ENCODE measurements around the gene HNRNPDL.
A peak's percentile ranks its signal among the peaks of the same experiment; 100 is the strongest.

Gene HNRNPDL

GRCh38 chr4:82380344-82380743 is 49.9 kb downstream of the HNRNPDL start:
- H3K4me1 ChIP-seq (ENCODE audit: control insufficient read depth in 1 of 2, insufficient read depth in 1 of 2, low read depth in 1 of 2, low read length in 1 of 2) = peaks cover 7 to 9% of the 10 kb centered on the region in 2 experiments
- H3K9me3 ChIP-seq = no peaks in the 10 kb centered on the region
- H3K36me3 ChIP-seq = no peaks in the 10 kb centered on the region
- no peaks in the 10 kb centered on the region for H3K27me3 ChIP-seq
- H3K4me3 ChIP-seq (ENCODE audit: low read depth in 1 of 2, low read length in 1 of 2) = no peak overlapping the region
- no peak overlapping the region for H3K27ac ChIP-seq
- TF ChIP-seq CTCF (IDR thresholded peaks at IDR 0.05) = no peak

DNA sequence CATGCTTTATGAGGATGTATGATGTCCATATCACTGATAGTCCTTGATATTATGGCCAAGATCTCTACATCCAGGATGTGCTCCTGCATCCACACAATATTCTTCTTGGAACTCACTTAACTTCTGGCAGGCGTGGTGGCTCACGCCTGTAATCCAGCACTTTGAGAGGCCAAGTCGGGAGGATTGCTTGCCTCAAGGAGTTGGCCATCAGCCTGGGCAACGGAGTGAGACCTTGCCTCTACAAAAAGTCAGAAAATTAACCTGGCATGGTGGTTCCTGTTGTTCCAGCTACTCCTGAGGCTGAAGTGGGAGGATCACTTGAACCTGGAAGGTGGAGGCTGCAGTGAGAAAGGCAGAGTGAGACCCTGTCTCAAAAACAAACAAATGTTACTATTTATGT is 54.2 kb downstream of the HNRNPDL start:
- no peak for TF ChIP-seq CTCF (IDR thresholded peaks at IDR 0.05)
- H3K27me3 ChIP-seq = no peaks in the 10 kb centered on the region
- no peaks in the 10 kb centered on the region for H3K36me3 ChIP-seq
- H3K27ac ChIP-seq = no peak overlapping the region
- H3K4me1 ChIP-seq (ENCODE audit: control insufficient read depth in 1 of 2, insufficient read depth in 1 of 2, low read depth in 1 of 2, low read length in 1 of 2) = peaks cover 34 to 36% of the 10 kb centered on the region in 2 experiments
- no peaks in the 10 kb centered on the region for H3K9me3 ChIP-seq
- H3K4me3 ChIP-seq (ENCODE audit: low read depth in 1 of 2, low read length in 1 of 2) = no peak overlapping the region

DNA sequence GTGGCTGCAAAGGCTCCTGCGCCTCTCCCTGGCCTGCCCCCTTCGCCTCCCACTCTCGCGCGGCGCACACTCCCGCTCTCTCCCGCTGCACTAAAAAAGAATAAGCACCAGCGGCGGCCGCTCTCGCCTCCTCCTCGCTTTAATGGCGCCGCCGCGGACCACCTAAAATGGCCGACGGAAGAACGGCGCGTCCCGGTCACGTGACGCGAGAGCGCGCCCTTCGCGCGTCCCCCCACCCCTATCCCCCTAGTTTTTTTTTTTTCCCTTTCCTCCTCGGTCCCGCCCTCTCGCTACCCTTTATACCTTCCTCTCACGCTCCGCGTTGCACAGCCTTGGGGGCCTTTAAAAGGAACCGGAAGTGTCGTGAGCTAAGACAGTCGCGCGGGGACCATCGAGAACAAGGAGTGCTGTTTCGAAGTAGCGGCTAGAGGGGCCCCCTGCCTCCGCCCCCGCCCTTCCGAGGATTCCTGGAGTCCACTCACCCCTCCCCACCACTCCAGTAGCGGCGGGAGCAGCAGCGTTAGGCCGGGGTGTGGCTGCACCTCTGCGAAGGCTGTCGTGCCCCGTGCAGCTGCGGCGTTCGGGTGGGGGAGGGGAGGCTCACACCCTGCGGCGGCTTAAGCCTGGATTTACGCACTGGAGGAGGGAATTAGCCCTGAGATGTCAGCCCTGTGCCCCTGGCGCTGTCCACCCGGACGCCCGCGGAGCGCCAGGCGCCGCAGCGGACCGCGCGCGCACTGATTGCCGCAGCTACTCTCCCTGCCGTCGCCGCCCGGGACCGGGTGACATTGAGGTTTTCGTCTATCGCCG is 56.2 kb downstream of the HNRNPDL start, which contains the start of gene HNRNPD:
Gene HNRNPD, minus strand, starts transcription at position 176 of the 810 bp plus-strand sequence. CDS start 313 bp downstream, outside the sequence.
- TF ChIP-seq CTCF (IDR thresholded peaks at IDR 0.05) = peak; percentile 21
- Histone ChIP-seq H3K4me3 (ENCODE audit: low read depth in 1 of 2, low read length in 1 of 2) (peak within 1 kb of the TSS; percentile 96 to 98), H3K36me3 (peaks cover 5% of the 10 kb centered on the region)

GRCh38 chr4:82373486-82373815 is 56.8 kb downstream of the HNRNPDL start:
- peak; percentile 18 for TF ChIP-seq CTCF (IDR thresholded peaks at IDR 0.05)
- Histone ChIP-seq H3K4me1 (ENCODE audit: control insufficient read depth in 1 of 2, insufficient read depth in 1 of 2, low read depth in 1 of 2, low read length in 1 of 2) (peaks cover 60 to 61% of the 10 kb centered on the region in 2 experiments), H3K4me3 (ENCODE audit: low read depth in 1 of 2, low read length in 1 of 2) (peak overlapping the region; percentile 96 to 98), H3K9me3 (no peaks in the 10 kb centered on the region), H3K36me3 (peaks cover 5% of the 10 kb centered on the region), H3K27me3 (no peaks in the 10 kb centered on the region), H3K27ac (peak overlapping the region; percentile 98)

More for the DNA sequence above, 56.2 kb downstream of the HNRNPDL start, which contains the start of gene HNRNPD:
- Histone ChIP-seq H3K4me1 (ENCODE audit: control insufficient read depth in 1 of 2, insufficient read depth in 1 of 2, low read depth in 1 of 2, low read length in 1 of 2) (peaks cover 55% of the 10 kb centered on the region in 2 experiments), H3K27me3 (no peaks in the 10 kb centered on the region), H3K27ac (peak within 1 kb of the TSS; percentile 98), H3K9me3 (no peaks in the 10 kb centered on the region)
